Stimulated activated memory B cell treated with anti-CD40 and anti-IgM and Interleukin-4, amounts not matched to agents 10 μg/mL and 1 μg/mL and 100 μg/mL, for 72 hours (primary cell): ENCODE measurements around the gene RGS11.
A peak's percentile ranks its signal among the peaks of the same experiment; 100 is the strongest.
"Not testable (repeated sequence)": the region's sequence is repeated elsewhere in the genome, so short reads cannot be mapped to it uniquely, and the experiment has no call there.

Experiments used
- ATAC-seq: fragments of 150-1000 bp; cut with Tn5 transposase; 2 replicates; pipeline ENCODE4 v1.10.0; 2021
- H3K27ac Mint-ChIP-seq: one replicate; pipeline ENCODE4 v1.8.0; 2022; ENCODE audit warnings: mild to moderate bottlenecking, mixed read lengths
- H3K27me3 Mint-ChIP-seq: one replicate; pipeline ENCODE4 v1.8.0; 2022; ENCODE audit warnings: mixed read lengths
- H3K36me3 Mint-ChIP-seq: one replicate; pipeline ENCODE4 v1.8.0; 2022; ENCODE audit warnings: mixed read lengths
- H3K4me1 Mint-ChIP-seq: one replicate; pipeline ENCODE4 v1.8.0; 2022; ENCODE audit warnings: mixed read lengths
- H3K4me3 Mint-ChIP-seq: one replicate; pipeline ENCODE4 v1.8.0; 2022; ENCODE audit warnings: mild to moderate bottlenecking, moderate library complexity, mixed read lengths
- H3K9me3 Mint-ChIP-seq: one replicate; pipeline ENCODE4 v1.8.0; 2022; ENCODE audit warnings: mixed read lengths

RGS11 gene

DNA sequence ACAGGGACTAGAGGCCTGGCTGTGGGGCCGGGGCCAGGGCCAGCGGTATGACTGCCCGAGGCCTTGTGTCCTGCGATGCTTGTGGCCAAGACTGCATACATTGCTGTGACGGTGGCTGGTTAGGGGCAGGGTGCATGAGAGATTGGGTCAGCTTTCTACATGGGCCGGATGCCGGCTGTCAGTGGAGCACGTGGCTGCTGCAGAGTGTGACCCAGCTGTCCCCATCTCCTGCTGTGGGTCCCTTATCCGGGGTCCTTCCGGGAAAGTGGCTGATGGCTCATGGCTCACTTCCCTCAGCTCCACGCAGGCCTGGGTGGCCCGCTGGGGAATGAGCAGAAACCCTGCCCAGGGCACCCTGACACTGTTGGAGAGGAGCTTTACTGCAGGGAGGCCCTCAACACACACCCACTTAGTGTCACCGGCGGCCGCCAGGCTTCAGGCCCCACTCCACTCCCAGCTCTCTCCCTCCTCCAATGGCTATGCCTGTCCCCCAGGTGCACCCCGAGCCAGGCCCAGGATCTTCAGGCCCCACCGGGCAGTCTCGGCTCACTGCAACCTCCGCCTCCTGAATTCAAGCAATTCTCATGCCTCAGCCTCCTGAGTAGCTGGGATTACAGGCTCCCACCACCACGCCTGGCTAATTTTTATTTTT is 808 bp upstream of the RGS11 start:
- Mint-ChIP-seq H3K4me3 (peak overlapping the region; percentile 64), H3K27me3 (peaks cover 54% of the 10 kb centered on the region), H3K4me1 (peaks cover 7% of the 10 kb centered on the region), H3K27ac (no peak overlapping the region), H3K36me3 (no peaks in the 10 kb centered on the region), H3K9me3 (no peaks in the 10 kb centered on the region)
- no peak for ATAC-seq

DNA sequence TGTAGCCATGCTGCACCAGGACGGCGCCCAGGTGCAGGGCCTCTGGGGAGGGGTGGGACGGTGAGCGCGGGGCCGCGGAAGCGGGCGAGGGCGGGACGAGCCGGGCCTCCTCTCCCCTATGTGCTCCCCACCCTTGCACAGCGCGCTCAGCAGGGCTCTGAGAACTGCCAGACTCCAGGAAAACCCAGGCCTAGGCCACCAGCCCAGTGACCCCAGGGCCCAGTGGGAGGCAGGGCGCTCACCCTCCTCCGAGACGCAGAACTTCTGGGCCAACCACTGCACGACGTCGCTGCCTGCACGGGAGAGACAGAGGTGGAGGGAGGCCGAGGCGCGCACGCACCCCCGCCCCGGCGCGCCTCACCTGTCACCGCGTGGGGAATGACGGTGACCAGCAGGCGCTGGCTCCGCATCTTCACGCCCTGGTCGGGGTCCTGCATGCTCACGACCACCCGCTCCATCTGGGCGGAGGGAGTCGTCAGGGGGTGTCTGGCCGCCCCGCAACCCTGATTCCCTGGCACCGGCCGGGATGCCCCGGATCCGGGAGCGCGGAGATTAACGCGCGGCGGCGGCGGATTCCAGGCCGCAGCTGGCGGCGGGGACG is 603 bp downstream of the RGS11 start:
- Mint-ChIP-seq H3K27ac (no peak overlapping the region), H3K4me3 (peak overlapping the region; percentile 44), H3K4me1 (peaks cover 7% of the 10 kb centered on the region), H3K9me3 (no peaks in the 10 kb centered on the region), H3K27me3 (peaks cover 47% of the 10 kb centered on the region), H3K36me3 (no peaks in the 10 kb centered on the region)
- ATAC-seq: peak; percentile 26

DNA sequence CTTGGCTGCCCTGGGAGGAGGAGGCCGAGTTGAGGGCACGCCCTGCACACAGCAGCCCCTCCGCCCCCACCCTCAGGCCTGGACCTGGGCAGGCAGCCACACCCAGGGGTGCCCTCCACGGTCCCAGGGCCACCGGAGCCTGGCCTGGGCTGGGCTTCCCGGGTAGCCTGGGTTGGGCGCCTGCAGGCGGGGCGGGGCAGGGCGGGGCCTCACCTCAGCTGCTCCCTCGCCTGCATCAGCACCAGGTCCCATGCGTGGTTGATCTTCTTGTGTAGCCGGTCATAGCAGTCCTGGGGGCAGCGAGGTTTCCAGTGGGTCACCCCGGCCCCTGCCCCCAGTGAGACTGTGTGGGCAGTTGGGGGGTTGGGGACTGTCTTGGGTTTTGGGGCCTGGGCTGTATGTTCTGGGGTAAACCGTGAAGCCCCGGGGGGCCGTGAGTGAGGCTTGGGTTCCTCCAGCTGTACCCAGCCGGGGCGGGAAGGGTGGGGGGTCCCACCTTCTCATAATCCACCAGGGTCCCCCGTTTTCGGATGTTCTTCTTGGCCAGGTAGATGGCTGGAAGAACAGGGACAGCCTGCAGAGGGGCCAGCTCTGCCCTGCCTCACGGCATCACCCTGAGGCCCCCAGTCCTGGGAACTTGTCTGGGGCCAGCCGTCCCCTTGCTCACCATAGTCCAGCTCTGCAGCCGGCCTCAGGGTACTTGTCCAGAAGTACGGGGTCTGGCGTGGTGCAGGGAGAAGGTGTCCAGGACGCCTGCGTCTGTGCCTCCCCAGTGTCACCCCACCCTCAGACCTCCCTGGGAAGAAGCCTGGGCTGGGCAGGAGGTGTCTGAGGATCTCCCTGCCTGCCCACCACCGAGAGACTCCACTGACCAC is 2.0 kb downstream of the RGS11 start:
- H3K36me3 Mint-ChIP-seq: no peaks in the 10 kb centered on the region
- ATAC-seq: no peak

DNA sequence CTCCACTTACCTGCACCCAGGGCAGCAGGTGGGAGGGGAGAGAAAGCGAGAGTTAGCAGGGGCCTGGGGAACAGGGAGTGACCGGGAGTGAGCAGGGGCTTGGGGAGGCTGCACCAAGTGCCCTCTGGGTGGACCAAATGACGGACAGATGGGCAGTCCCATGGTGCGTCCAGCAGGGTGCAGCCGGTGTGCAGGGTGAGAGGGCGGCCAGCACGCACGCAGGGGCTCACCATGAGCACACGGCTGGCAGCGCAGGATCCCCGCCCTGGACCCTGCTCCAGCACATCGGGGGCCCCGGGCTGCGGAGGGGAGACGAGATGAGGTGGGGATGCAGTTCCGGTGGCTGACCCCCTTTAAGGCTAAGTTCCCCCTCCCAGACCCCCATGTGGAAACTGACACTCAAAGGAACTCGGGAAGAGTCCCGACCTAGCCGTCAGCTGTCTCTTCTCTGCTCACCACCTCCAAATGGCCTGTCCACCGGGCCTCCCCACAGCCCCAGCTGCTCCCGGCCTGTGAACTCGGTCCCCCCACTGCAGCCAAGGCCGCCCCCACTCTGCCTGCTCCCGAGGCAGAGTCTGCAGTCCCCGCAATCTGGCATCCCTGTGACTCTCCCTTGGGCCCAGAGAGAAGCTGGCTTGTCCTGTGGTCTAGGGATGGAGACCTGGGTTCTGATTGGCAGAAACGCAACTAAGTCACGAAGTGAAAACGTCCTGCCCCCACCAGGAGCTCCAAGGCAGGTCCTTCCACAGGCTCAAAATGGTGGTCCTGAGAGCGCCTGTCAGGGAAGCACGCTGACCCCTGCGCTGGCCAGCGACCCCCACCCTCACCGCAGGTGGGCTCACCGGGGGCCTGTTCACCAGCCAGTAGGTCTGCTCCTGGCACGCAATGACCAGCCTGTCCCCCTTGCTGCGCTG is 2.9 kb downstream of the RGS11 start:
- no peak for ATAC-seq
- Mint-ChIP-seq H3K27ac (no peak overlapping the region), H3K27me3 (peaks cover 30% of the 10 kb centered on the region), H3K4me1 (no peaks in the 10 kb centered on the region), H3K36me3 (no peaks in the 10 kb centered on the region), H3K4me3 (no peak overlapping the region), H3K9me3 (no peaks in the 10 kb centered on the region)

More for the DNA sequence above, 2.0 kb downstream of the RGS11 start:
- Mint-ChIP-seq H3K27ac (no peak overlapping the region), H3K4me3 (no peak overlapping the region), H3K4me1 (no peaks in the 10 kb centered on the region), H3K9me3 (no peaks in the 10 kb centered on the region), H3K27me3 (peaks cover 39% of the 10 kb centered on the region)

DNA sequence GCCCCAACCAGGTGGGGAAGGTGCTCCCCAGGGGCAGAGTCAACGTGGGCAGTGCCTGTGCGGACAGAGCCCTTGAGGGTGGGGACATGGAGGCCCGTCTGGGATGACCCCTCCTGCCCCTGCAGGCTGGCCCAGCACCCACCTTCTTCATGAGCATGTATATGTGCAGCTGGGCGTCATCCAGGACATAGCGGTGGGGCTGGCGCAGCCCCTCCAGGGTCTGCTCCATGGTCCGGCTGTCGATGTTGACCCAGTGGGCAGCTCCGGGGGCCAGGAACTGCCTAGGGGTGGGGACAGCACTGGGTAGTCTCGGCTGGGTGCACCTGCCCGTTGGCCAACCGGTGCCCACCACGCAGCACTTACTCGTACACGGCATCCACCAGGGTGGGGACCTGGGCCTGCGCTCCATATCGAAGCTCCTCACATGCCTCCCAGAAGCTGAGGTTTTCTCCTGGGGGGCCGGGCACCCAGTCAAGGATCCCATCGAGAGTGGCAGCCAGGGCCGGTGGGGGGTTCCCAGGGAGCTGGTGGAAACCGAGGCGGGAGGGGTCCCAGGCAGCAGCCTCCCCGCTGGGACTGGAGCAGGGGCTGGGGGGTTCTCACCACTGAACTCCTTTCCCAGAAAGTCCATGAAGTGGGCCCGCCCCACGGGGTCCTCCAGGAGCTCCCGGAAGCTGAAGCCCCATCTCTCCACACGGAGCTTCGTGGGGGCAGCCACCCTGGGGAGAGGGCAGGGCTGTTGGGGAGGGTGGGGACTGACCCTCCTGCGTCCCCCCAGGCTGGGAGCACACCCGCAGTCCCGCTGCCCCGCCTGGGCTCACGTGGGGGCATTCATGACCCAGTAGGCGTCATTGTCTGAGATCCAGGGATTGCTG is 5.1 kb downstream of the RGS11 start:
- no peaks in the 10 kb centered on the region for H3K9me3 Mint-ChIP-seq
- no peak for ATAC-seq
- no peaks in the 10 kb centered on the region for H3K4me1 Mint-ChIP-seq
- peaks cover 12% of the 10 kb centered on the region for H3K27me3 Mint-ChIP-seq
- no peak overlapping the region for H3K27ac Mint-ChIP-seq
- no peak overlapping the region for H3K4me3 Mint-ChIP-seq
- H3K36me3 Mint-ChIP-seq: peaks cover 5% of the 10 kb centered on the region

DNA sequence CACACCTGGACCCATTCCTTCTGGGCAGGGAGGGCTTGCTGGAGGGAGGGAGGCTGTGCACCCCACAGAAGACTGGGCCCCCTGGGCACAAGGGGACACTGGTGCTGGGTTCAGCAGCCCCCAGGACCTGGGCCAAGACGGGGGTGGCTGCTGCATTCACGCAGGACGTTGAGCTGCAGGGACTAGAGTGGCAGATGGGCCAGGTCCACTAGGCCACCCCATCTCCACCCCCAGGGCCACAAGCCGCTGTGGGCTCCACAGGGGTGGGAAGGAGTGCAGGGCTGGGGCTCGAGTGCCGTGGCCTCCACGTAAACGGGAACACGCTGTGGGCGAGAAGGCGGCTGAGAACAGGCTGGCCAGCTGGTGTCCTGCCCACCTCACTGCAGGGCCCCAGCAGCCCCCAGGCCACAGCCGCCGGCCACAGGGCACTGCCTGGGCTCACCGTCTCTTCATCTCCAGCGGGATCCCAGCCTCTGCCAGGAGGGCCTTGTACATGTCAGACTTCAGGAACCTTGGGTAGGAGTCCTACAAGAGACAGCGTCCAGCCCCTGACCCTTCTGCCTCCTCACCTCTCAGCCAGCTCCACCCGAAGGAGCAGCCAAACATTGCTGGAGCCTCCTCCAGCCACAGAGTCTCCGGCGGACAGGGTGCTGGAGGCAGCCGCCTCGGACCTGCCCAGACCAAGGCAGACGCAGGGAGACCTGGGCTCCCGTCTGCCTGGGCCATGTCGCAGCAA is 6.5 kb downstream of the RGS11 start:
- no peak overlapping the region for H3K27ac Mint-ChIP-seq
- no peak overlapping the region for H3K4me3 Mint-ChIP-seq
- H3K36me3 Mint-ChIP-seq: peaks cover 15% of the 10 kb centered on the region
- peaks cover 12% of the 10 kb centered on the region for H3K27me3 Mint-ChIP-seq
- H3K9me3 Mint-ChIP-seq: no peaks in the 10 kb centered on the region
- no peak for ATAC-seq
- no peaks in the 10 kb centered on the region for H3K4me1 Mint-ChIP-seq

DNA sequence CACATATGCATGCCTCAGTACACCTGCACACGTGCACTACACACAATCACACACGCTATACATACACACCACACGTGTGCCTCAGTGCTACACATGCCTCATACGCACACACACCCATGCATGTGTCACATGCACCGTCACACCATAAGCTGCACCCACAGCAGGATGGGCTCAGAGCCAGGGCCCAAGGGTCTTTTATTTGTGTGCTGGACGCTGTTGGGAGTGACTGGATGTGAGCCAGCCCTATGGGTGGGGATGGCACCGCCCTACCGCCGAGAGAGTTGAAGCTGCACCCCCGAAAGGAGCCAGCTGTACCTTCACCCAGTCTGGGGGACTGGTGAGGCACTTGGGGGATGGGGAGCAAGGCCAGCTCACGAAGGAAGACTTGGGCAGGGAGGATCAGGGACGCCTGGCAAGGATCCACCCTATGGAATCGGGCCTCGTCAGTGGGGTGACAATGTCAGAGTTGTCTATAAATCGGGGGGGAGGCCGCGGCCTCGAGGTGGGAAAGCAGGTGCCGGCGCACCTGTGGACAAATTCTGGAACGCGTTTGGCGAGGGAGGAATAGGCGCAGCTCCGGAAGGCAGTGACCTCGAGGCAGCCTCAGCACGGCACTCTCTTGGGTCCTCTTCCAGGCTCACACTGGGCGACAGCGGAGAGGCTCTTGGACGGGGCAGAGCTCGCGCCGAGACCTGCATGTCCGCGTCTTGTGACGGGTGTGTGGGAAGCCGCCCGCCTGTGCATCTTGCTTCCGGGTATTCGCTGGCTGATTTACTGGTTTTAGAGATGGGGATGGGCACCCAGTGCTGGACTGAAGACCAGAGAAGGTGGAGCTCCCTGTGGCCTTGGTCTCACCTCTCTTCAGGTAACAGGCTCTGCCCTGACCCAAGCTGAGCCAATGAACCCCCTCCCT is 7.3 kb downstream of the RGS11 start:
- H3K4me1 Mint-ChIP-seq: no peaks in the 10 kb centered on the region
- no peak overlapping the region for H3K4me3 Mint-ChIP-seq
- H3K36me3 Mint-ChIP-seq: peaks cover 23% of the 10 kb centered on the region
- H3K27me3 Mint-ChIP-seq: peaks cover 12% of the 10 kb centered on the region
- no peaks in the 10 kb centered on the region for H3K9me3 Mint-ChIP-seq
- no peak overlapping the region for H3K27ac Mint-ChIP-seq
- ATAC-seq: no peak

DNA sequence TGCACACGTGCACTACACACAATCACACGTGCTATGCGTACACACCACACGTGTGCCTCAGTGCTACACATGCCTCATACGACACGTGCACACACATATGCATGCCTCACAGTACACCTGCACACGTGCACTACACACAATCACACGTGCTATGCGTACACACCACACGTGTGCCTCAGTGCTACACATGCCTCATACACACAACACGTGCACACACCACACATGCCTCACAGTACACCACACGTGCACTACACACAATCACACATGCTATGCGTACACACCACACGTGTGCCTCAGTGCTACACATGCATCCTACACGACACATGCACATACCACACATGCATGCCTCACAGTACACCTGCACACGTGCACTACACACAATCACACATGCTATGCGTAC is 8.2 kb downstream of the RGS11 start:
- not testable (repeated sequence) for H3K27ac Mint-ChIP-seq, H3K9me3 Mint-ChIP-seq, H3K4me3 Mint-ChIP-seq, H3K4me1 Mint-ChIP-seq, ATAC-seq
- Mint-ChIP-seq H3K36me3 (peaks cover 31% of the 10 kb centered on the region), H3K27me3 (peaks cover 12% of the 10 kb centered on the region)

DNA sequence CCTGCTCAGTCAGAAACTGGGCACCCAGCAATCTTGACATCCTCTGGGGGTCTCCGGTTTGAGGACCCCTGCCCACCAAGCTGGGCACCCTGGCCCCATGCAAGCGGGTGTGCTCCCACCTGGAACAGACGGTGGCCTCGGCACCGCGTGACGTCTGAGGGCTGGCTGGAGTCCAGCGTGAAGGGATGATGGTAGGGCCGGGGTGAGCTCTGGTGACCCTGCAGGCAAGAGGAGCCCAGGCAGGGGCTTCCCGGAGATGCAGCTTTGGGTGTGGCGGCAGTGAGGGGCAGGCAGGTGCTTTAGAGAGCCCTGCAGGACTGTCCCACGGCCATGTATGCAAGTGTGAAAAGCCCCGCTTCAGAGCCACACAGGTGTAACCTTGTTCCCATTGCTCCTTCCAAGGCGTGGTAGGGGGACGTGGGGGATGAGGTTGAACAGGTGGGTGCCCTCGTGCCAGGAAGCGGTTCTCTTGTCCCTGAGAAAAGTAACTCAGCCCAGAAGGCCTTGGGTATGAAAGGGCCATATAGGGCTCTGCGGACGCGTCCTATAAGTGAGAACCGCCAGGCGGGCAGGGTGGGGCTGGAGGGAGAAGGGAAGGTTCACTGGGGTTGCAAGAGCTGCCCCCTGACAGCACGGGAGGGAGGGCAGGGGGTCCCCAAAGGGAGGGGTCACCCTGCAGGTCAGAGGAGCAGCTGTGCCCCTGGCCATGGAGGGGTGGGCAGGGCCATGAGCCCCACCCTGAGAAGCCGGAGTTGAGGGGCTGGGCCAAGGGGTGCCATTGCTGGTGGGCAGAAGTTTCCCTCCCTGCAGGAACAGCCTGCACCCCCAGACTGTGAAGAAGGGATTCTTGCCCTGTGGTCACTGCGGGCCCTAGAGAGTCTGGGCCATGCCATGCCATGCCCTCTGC is 9.2 kb downstream of the RGS11 start:
- Mint-ChIP-seq H3K4me1 (no peaks in the 10 kb centered on the region), H3K36me3 (peaks cover 42% of the 10 kb centered on the region), H3K9me3 (no peaks in the 10 kb centered on the region), H3K27me3 (peaks cover 2% of the 10 kb centered on the region), H3K27ac (no peak overlapping the region), H3K4me3 (no peak overlapping the region)
- ATAC-seq: no peak

DNA sequence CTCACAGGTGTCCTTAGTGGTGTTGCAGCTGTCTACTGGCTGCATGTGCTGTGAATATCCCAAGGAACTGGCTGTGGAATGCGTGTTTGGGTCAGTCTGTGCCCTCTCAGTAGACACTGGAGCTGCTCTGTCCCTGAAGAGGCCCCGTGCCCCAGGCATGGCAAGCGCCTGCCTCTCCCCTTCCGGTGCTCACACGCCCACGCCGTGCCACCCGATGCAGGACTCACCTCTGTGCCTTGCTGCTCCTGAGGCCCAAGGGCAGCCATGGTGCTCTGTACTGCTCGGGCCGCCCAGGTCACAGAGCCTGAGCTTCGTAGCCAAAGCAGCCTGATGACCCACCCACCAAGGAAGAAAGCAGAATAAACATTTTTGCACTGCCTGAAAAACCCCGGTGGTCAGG is 10.0 kb downstream of the RGS11 start:
- no peak for ATAC-seq
- Mint-ChIP-seq H3K27me3 (no peaks in the 10 kb centered on the region), H3K4me1 (no peaks in the 10 kb centered on the region), H3K9me3 (no peaks in the 10 kb centered on the region), H3K36me3 (peaks cover 50% of the 10 kb centered on the region), H3K27ac (no peak overlapping the region), H3K4me3 (no peak overlapping the region)

DNA sequence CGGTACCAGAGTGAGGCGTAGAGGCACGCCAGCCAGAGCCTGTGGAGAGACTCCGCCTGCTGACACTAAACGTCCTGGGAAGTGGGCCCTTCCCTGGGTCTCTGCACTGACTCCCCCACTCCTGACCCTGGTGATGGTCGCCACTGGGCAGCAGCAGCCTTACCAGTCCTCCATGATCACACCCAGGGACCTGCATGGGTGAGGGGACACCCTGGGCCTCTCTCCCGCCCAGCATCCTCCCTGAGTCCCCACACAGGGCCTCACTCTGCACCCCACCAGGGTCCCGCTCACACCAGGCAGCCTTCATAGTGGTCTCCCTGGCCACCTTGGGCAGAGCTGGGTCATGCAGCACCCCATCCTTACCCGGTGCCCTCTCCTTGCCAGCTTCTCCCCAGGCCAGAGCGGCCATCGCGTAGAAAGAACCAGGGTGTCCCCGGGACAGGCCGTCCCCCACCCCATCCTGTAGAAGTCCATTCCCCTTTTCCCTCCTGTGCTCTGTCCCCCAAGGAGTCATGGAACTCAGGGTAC is 10.7 kb downstream of the RGS11 start:
- no peaks in the 10 kb centered on the region for H3K4me1 Mint-ChIP-seq
- no peak overlapping the region for H3K4me3 Mint-ChIP-seq

DNA sequence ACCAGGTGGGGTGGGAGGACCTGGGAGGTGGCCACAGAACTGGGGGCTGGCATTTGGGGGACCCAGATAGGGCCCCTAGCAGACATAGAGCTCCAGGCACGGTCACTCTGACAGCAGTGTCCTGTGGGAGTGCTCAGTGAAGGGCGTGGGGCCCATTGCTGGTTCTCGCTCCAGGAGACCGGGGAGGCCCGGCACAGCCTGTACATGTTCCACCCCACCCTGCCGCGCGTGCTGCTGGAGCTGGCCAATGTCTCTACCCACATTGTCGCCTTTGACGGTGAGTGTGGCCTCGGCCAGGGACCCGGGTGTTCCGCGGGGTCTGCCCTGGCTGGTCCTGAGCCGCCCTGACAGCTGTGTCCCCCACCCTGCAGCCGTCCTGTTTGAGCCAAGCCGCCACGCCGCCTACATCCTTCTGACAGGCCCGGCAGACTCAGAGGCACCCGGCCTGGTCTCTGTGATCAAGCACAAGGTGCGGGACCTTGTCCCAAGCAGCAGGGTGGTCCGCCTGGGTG is 11.2 kb downstream of the RGS11 start:
- no peak overlapping the region for H3K4me3 Mint-ChIP-seq
- no peak for ATAC-seq

More for the DNA sequence above, 10.7 kb downstream of the RGS11 start:
- ATAC-seq: no peak
- H3K36me3 Mint-ChIP-seq: peaks cover 56% of the 10 kb centered on the region
- no peaks in the 10 kb centered on the region for H3K9me3 Mint-ChIP-seq
- H3K27me3 Mint-ChIP-seq: no peaks in the 10 kb centered on the region
- H3K27ac Mint-ChIP-seq: no peak overlapping the region

More for the DNA sequence above, 11.2 kb downstream of the RGS11 start:
- Mint-ChIP-seq H3K36me3 (peaks cover 58% of the 10 kb centered on the region), H3K27ac (no peak overlapping the region), H3K9me3 (no peaks in the 10 kb centered on the region), H3K27me3 (no peaks in the 10 kb centered on the region), H3K4me1 (no peaks in the 10 kb centered on the region)
